ENCODE results near the gene NFKB2. TPM values are rescaled to one million over a fixed set of nuclear protein-coding genes. Genes with fewer than 3 reads are reported as not detected.

The NFKB2 gene
- total RNA-seq, 1 donor: 37.6 TPM

GRCh38 chr10:102408131-102408727 lies 12.7 kb downstream of the NFKB2 start:
- no peak for TF ChIP-seq CTCF (IDR thresholded peaks at IDR 0.05; ENCODE audit: insufficient read depth, low read depth, low read length)
- H3K4me3 ChIP-seq (ENCODE audit: low read depth, low read length): peak overlapping the region; percentile 57
- peak; percentile 51 for DNase-seq (ENCODE audit: low read depth)

GRCh38 chr10:102408728-102409603 lies 13.5 kb downstream of the NFKB2 start:
- H3K4me3 ChIP-seq (ENCODE audit: low read depth, low read length): peak overlapping the region; percentile 57
- DNase-seq (ENCODE audit: low read depth): peak; percentile 65

GRCh38 chr10:102409604-102410428 lies 14.3 kb downstream of the NFKB2 start:
- DNase-seq (ENCODE audit: low read depth): no peak
- peak overlapping the region; percentile 57 for H3K4me3 ChIP-seq (ENCODE audit: low read depth, low read length)
- TF ChIP-seq CTCF (IDR thresholded peaks at IDR 0.05; ENCODE audit: insufficient read depth, low read depth, low read length): no peak

More at GRCh38 chr10:102408728-102409603, 13.5 kb downstream of the NFKB2 start:
- TF ChIP-seq CTCF (IDR thresholded peaks at IDR 0.05; ENCODE audit: insufficient read depth, low read depth, low read length): no peak

GRCh38 chr10:102410429-102411073 lies 15.0 kb downstream of the NFKB2 start:
- peak overlapping the region; percentile 57 for H3K4me3 ChIP-seq (ENCODE audit: low read depth, low read length)
- DNase-seq (ENCODE audit: low read depth): peak; percentile 40
- TF ChIP-seq CTCF (IDR thresholded peaks at IDR 0.05; ENCODE audit: insufficient read depth, low read depth, low read length): no peak

GRCh38 chr10:102411341-102412255 lies 16.1 kb downstream of the NFKB2 start:
- no peak for DNase-seq (ENCODE audit: low read depth)
- no peak overlapping the region for H3K4me3 ChIP-seq (ENCODE audit: low read depth, low read length)
- no peak for TF ChIP-seq CTCF (IDR thresholded peaks at IDR 0.05; ENCODE audit: insufficient read depth, low read depth, low read length)
